ENCODE measurements around the gene WDR77.

- TF ChIP-seq CTCF (conservative IDR thresholded peaks at IDR 0.05 in 1 of 2, IDR thresholded peaks at IDR 0.05 in 1 of 2; ENCODE audit: low read depth in 1 of 2, low read length in 2 of 2) = no peak
- no peak for TF ChIP-seq EZH2 (IDR thresholded peaks at IDR 0.05; ENCODE audit: low read length, missing control alignments)
Observed at GRCh38 chr1:111415461-111415860, 33.6 kb downstream of the WDR77 start.
